Dendritic cell treated with granulocyte-macrophage colony-stimulating factor and Interleukin-4, amounts not matched to agents 40 ng/mL and 50 ng/mL, for 4 days (primary cell): ENCODE measurements around the gene GLP1R.

Source experiments
- H3K27ac Mint-ChIP-seq: one replicate; pipeline ENCODE4 v1.8.0; 2022; ENCODE audit warnings: mild to moderate bottlenecking, mixed read lengths
- H3K27me3 Mint-ChIP-seq: one replicate; pipeline ENCODE4 v1.8.0; 2022; ENCODE audit warnings: mild to moderate bottlenecking, mixed read lengths
- H3K36me3 Mint-ChIP-seq: one replicate; pipeline ENCODE4 v1.8.0; 2022; ENCODE audit warnings: low read depth, mixed read lengths
- H3K4me1 Mint-ChIP-seq: one replicate; pipeline ENCODE4 v1.8.0; 2022; ENCODE audit warnings: low read depth, mixed read lengths
- H3K4me3 Mint-ChIP-seq: one replicate; pipeline ENCODE4 v1.8.0; 2022; ENCODE audit warnings: mild to moderate bottlenecking, moderate library complexity, mixed read lengths
- H3K9me3 Mint-ChIP-seq: one replicate; pipeline ENCODE4 v1.8.0; 2022; ENCODE audit warnings: mixed read lengths
- intact Hi-C: fragments of 100-400 bp; cut with micrococcal nuclease; formaldehyde crosslinking; loops from one replicate; pipeline ENCODE4 v1.15.0; 2022

Gene GLP1R

GRCh38 chr6:39093149-39093708, 44.6 kb downstream of the GLP1R start:
- Mint-ChIP-seq H3K4me3 (no peak overlapping the region), H3K9me3 (no peaks in the 10 kb centered on the region), H3K36me3 (no peaks in the 10 kb centered on the region), H3K4me1 (peaks cover 7% of the 10 kb centered on the region), H3K27ac (no peak overlapping the region), H3K27me3 (peaks cover 33% of the 10 kb centered on the region)
- intact Hi-C loops: no loop called here

- no peak overlapping the region for H3K27ac Mint-ChIP-seq
- no peak overlapping the region for H3K4me3 Mint-ChIP-seq
- H3K4me1 Mint-ChIP-seq: no peaks in the 10 kb centered on the region
- H3K36me3 Mint-ChIP-seq: no peaks in the 10 kb centered on the region
- H3K27me3 Mint-ChIP-seq: peaks cover 23% of the 10 kb centered on the region
- no peaks in the 10 kb centered on the region for H3K9me3 Mint-ChIP-seq
- intact Hi-C loops: no loop called here
Measured at GRCh38 chr6:39095578-39095977, 47.0 kb downstream of the GLP1R start.

GRCh38 chr6:39100358-39100757, 51.8 kb downstream of the GLP1R start:
- no peak overlapping the region for H3K4me3 Mint-ChIP-seq
- H3K4me1 Mint-ChIP-seq: no peaks in the 10 kb centered on the region
- H3K36me3 Mint-ChIP-seq: peaks cover 14% of the 10 kb centered on the region
- no peaks in the 10 kb centered on the region for H3K9me3 Mint-ChIP-seq
- no peak overlapping the region for H3K27ac Mint-ChIP-seq
- intact Hi-C loops: no loop called here
- peaks cover 4% of the 10 kb centered on the region for H3K27me3 Mint-ChIP-seq

GRCh38 chr6:39102071-39102820, 53.7 kb downstream of the GLP1R start:
- intact Hi-C loops: no loop called here
- Mint-ChIP-seq H3K27ac (no peak overlapping the region), H3K4me1 (peaks cover 8% of the 10 kb centered on the region), H3K36me3 (peaks cover 18% of the 10 kb centered on the region), H3K9me3 (no peaks in the 10 kb centered on the region), H3K27me3 (peaks cover 3% of the 10 kb centered on the region), H3K4me3 (no peak overlapping the region)

GRCh38 chr6:39102821-39103136, 54.2 kb downstream of the GLP1R start:
- Mint-ChIP-seq H3K4me1 (peaks cover 9% of the 10 kb centered on the region), H3K27me3 (peaks cover 3% of the 10 kb centered on the region), H3K27ac (no peak overlapping the region), H3K36me3 (peaks cover 18% of the 10 kb centered on the region), H3K4me3 (no peak overlapping the region), H3K9me3 (no peaks in the 10 kb centered on the region)
- intact Hi-C loops: no loop called here

GRCh38 chr6:39104528-39104927, 55.9 kb downstream of the GLP1R start:
- Mint-ChIP-seq H3K4me3 (no peak overlapping the region), H3K27me3 (no peaks in the 10 kb centered on the region), H3K36me3 (peaks cover 25% of the 10 kb centered on the region), H3K9me3 (no peaks in the 10 kb centered on the region), H3K27ac (no peak overlapping the region), H3K4me1 (peaks cover 18% of the 10 kb centered on the region)
- intact Hi-C loops: no loop called here

- intact Hi-C loops: no loop called here
- Mint-ChIP-seq H3K27me3 (no peaks in the 10 kb centered on the region), H3K36me3 (peaks cover 32% of the 10 kb centered on the region), H3K9me3 (no peaks in the 10 kb centered on the region), H3K4me3 (no peak overlapping the region), H3K4me1 (peaks cover 30% of the 10 kb centered on the region), H3K27ac (no peak overlapping the region)
Measured at GRCh38 chr6:39107034-39107433, 58.5 kb downstream of the GLP1R start.

- Mint-ChIP-seq H3K9me3 (no peaks in the 10 kb centered on the region), H3K36me3 (peaks cover 32% of the 10 kb centered on the region), H3K27ac (no peak overlapping the region), H3K4me3 (no peak overlapping the region), H3K4me1 (peaks cover 36% of the 10 kb centered on the region), H3K27me3 (no peaks in the 10 kb centered on the region)
- intact Hi-C loops: no loop called here
Measured at GRCh38 chr6:39107641-39108040, 59.1 kb downstream of the GLP1R start.

- no peak overlapping the region for H3K4me3 Mint-ChIP-seq
- H3K27me3 Mint-ChIP-seq: no peaks in the 10 kb centered on the region
- peaks cover 36% of the 10 kb centered on the region for H3K4me1 Mint-ChIP-seq
- peaks cover 32% of the 10 kb centered on the region for H3K36me3 Mint-ChIP-seq
- intact Hi-C loops: no loop called here
- no peaks in the 10 kb centered on the region for H3K9me3 Mint-ChIP-seq
- no peak overlapping the region for H3K27ac Mint-ChIP-seq
Measured at GRCh38 chr6:39108041-39108839, 59.7 kb downstream of the GLP1R start.

GRCh38 chr6:39111280-39111679, 62.7 kb downstream of the GLP1R start:
- H3K27me3 Mint-ChIP-seq: no peaks in the 10 kb centered on the region
- H3K27ac Mint-ChIP-seq: no peak overlapping the region
- peaks cover 21% of the 10 kb centered on the region for H3K36me3 Mint-ChIP-seq
- H3K9me3 Mint-ChIP-seq: no peaks in the 10 kb centered on the region
- H3K4me3 Mint-ChIP-seq: no peak overlapping the region
- peaks cover 42% of the 10 kb centered on the region for H3K4me1 Mint-ChIP-seq
- intact Hi-C loops: no loop called here

- H3K27ac Mint-ChIP-seq: no peak overlapping the region
- intact Hi-C loops: no loop called here
Measured at GRCh38 chr6:39113788-39114187, 65.2 kb downstream of the GLP1R start.

GRCh38 chr6:39114388-39114703, 65.8 kb downstream of the GLP1R start:
- H3K4me1 Mint-ChIP-seq: peaks cover 24% of the 10 kb centered on the region
- H3K9me3 Mint-ChIP-seq: no peaks in the 10 kb centered on the region
- intact Hi-C loops: no loop called here
- H3K36me3 Mint-ChIP-seq: peaks cover 14% of the 10 kb centered on the region
- peak overlapping the region; percentile 88 for H3K4me3 Mint-ChIP-seq
- peak overlapping the region; percentile 96 for H3K27ac Mint-ChIP-seq
- no peaks in the 10 kb centered on the region for H3K27me3 Mint-ChIP-seq

More at GRCh38 chr6:39113788-39114187, 65.2 kb downstream of the GLP1R start:
- Mint-ChIP-seq H3K27me3 (no peaks in the 10 kb centered on the region), H3K9me3 (no peaks in the 10 kb centered on the region), H3K4me1 (peaks cover 29% of the 10 kb centered on the region), H3K36me3 (peaks cover 17% of the 10 kb centered on the region), H3K4me3 (peak overlapping the region; percentile 88)

- H3K4me3 Mint-ChIP-seq: peak within 1 kb of the TSS; percentile 88
- H3K36me3 Mint-ChIP-seq: peaks cover 14% of the 10 kb centered on the region
- intact Hi-C loops: no loop called here
- no peaks in the 10 kb centered on the region for H3K9me3 Mint-ChIP-seq
- H3K4me1 Mint-ChIP-seq: peaks cover 24% of the 10 kb centered on the region
- H3K27me3 Mint-ChIP-seq: no peaks in the 10 kb centered on the region
- peak within 1 kb of the TSS; percentile 96 for H3K27ac Mint-ChIP-seq
Measured at GRCh38 chr6:39114704-39115599, 66.4 kb downstream of the GLP1R start, which contains the start of gene SAYSD1. Gene SAYSD1 (minus strand): TSS chr6:39115186. CDS start chr6:39115089, 97 bp downstream.
